Right atrium auricular region (tissue), 2 donors: Measurements from ENCODE around the gene MYOCD. TPM values are rescaled to one million over a fixed set of nuclear protein-coding genes. Genes with fewer than 3 reads are reported as not detected.

Experiments used
- DNase-seq: peaks from one replicate; pipeline ENCODE4 v3.0.0-alpha.2; 2019; ENCODE audit warnings: low spot score
- H3K27ac ChIP-seq, 2 donors: fragments of 200-600 bp; sonication (generic); 1 replicate in 1 of 2; 2 replicates in 1 of 2; pipeline ENCODE4 v1.5.1; 2016 to 2019
- H3K27me3 ChIP-seq, 2 donors: fragments of 200-600 bp; sonication (generic); one replicate each; pipeline versions ENCODE4 v1.5.1 to v1.6.0; 2017 to 2019
- H3K36me3 ChIP-seq: fragments of 200-600 bp; sonication (generic); one replicate; pipeline ENCODE4 v1.5.1; 2016
- H3K4me1 ChIP-seq, 2 donors: fragments of 200-600 bp; sonication (generic); one replicate each; pipeline versions ENCODE4 v1.5.1 to v1.6.0; 2017 to 2019
- H3K4me3 ChIP-seq, 2 donors: fragments of 200-600 bp; sonication (generic); 1 replicate in 1 of 2; 2 replicates in 1 of 2; pipeline ENCODE4 v1.5.1; 2017 to 2019; ENCODE audit warnings: mild to moderate bottlenecking in 1 of 2, moderate library complexity in 1 of 2
- H3K9me3 ChIP-seq, 2 donors: fragments of 200-600 bp; sonication (generic); one replicate each; pipeline ENCODE4 v1.5.1; 2019
- CTCF ChIP-seq, 2 donors: fragments of 200-600 bp; sonication (generic); IDR thresholded peaks; one replicate each; pipeline ENCODE4 v1.5.1; 2019; ENCODE audit warnings: antibody characterized with exemption in 2 of 2
- total RNA-seq, 2 donors: library from RNA; depleted of rRNA; stranded (reverse); fragments of >200 nt; gene quantifications; one replicate each; pipeline ENCODE4 v1.1.0, GENCODE V29; 2016

Gene MYOCD
- total RNA-seq, 2 donors from 2014 or later, result 50.6 to 65.1 TPM

- H3K4me1 ChIP-seq, result peaks cover 0 to 31% of the 10 kb centered on the region in 2 donors
- H3K36me3 ChIP-seq, result peaks cover 40% of the 10 kb centered on the region
- DNase-seq, result no peak
- no peak overlapping the region for H3K4me3 ChIP-seq
- TF ChIP-seq CTCF (IDR thresholded peaks at IDR 0.05), result no peak
- H3K9me3 ChIP-seq, result no peaks in the 10 kb centered on the region
- no peaks in the 10 kb centered on the region for H3K27me3 ChIP-seq
- peak overlapping the region in 1 of 2 donors; percentile 93 for H3K27ac ChIP-seq
These were observed 72.2 kb downstream of the MYOCD start for GRCh38 chr17:12737740-12738469.

GRCh38 chr17:12738624-12739023, 72.9 kb downstream of the MYOCD start:
- Histone ChIP-seq H3K27me3 (no peaks in the 10 kb centered on the region), H3K4me3 (no peak overlapping the region), H3K36me3 (peaks cover 40% of the 10 kb centered on the region), H3K27ac (no peak overlapping the region), H3K9me3 (no peaks in the 10 kb centered on the region), H3K4me1 (peaks cover 0 to 31% of the 10 kb centered on the region in 2 donors)
- no peak for DNase-seq
- TF ChIP-seq CTCF (IDR thresholded peaks at IDR 0.05), result no peak

- H3K4me3 ChIP-seq, result no peak overlapping the region
- H3K27ac ChIP-seq, result peak overlapping the region in 1 of 2 donors; percentile 21
- no peaks in the 10 kb centered on the region for H3K27me3 ChIP-seq
- TF ChIP-seq CTCF (IDR thresholded peaks at IDR 0.05), result no peak
- H3K36me3 ChIP-seq, result peaks cover 40% of the 10 kb centered on the region
- peaks cover 0 to 30% of the 10 kb centered on the region in 2 donors for H3K4me1 ChIP-seq
- DNase-seq, result no peak
- no peaks in the 10 kb centered on the region for H3K9me3 ChIP-seq
These were observed 73.8 kb downstream of the MYOCD start for GRCh38 chr17:12739500-12739899.

- Histone ChIP-seq H3K27ac (peak overlapping the region; percentile 70 to 82), H3K4me1 (peaks cover 0 to 7% of the 10 kb centered on the region in 2 donors), H3K4me3 (no peak overlapping the region), H3K36me3 (peaks cover 42% of the 10 kb centered on the region), H3K9me3 (no peaks in the 10 kb centered on the region), H3K27me3 (no peaks in the 10 kb centered on the region)
- DNase-seq, result no peak
- TF ChIP-seq CTCF (IDR thresholded peaks at IDR 0.05), result no peak
These were observed 77.4 kb downstream of the MYOCD start for GRCh38 chr17:12743046-12743445.

- Histone ChIP-seq H3K4me3 (peak overlapping the region; percentile 19 to 21), H3K27ac (peak overlapping the region; percentile 46 to 82)
These were observed 78.6 kb downstream of the MYOCD start for GRCh38 chr17:12744298-12744697.

More at GRCh38 chr17:12744298-12744697, 78.6 kb downstream of the MYOCD start:
- no peak for DNase-seq
- no peak for TF ChIP-seq CTCF (IDR thresholded peaks at IDR 0.05)
- H3K27me3 ChIP-seq, result no peaks in the 10 kb centered on the region
- H3K36me3 ChIP-seq, result peaks cover 40% of the 10 kb centered on the region
- H3K9me3 ChIP-seq, result no peaks in the 10 kb centered on the region
- H3K4me1 ChIP-seq, result peaks cover 0 to 7% of the 10 kb centered on the region in 2 donors
